Tibial artery (tissue), 4 donors: ENCODE measurements around the gene DLEC1.
"Not testable (repeated sequence)": the region's sequence is repeated elsewhere in the genome, so short reads cannot be mapped to it uniquely, and the experiment has no call there.

Experiments
- DNase-seq, 2 donors: peaks; one replicate each; pipeline ENCODE4 v3.0.0-alpha.2; 2019
- H3K27ac ChIP-seq, 2 donors: fragments of 200-600 bp; sonication (generic) in 1 of 2; 1 replicate in 1 of 2; 2 replicates in 1 of 2; pipeline ENCODE4 v1.5.1; 2018 to 2019; ENCODE audit warnings: mild to moderate bottlenecking in 1 of 2
- H3K27me3 ChIP-seq, 2 donors: fragments of 200-600 bp; sonication (generic) in 1 of 2; one replicate each; pipeline versions ENCODE4 v1.5.1 to v1.6.0; 2016 to 2019
- H3K36me3 ChIP-seq, 3 donors: fragments of 200-600 bp; sonication (generic) in 2 of 3; one replicate each; pipeline ENCODE4 v1.5.1; 2016 to 2019; ENCODE audit warnings: mild to moderate bottlenecking in 2 of 3
- H3K4me1 ChIP-seq, 4 donors: fragments of 200-600 bp; sonication (generic) in 2 of 4; 1 replicate in 3 of 4; 2 replicates in 1 of 4; pipeline ENCODE4 v1.5.1; 2016 to 2019
- H3K4me3 ChIP-seq, 2 donors: fragments of 200-600 bp; sonication (generic) in 1 of 2; 1 replicate in 1 of 2; 2 replicates in 1 of 2; pipeline ENCODE4 v1.5.1; 2018 to 2019; ENCODE audit warnings: mild to moderate bottlenecking in 2 of 2
- H3K9me3 ChIP-seq, 3 donors: fragments of 200-600 bp; sonication (generic) in 1 of 3; one replicate each; pipeline ENCODE4 v1.5.1; 2016 to 2019
- CTCF ChIP-seq, 2 experiments: fragments of 200-600 bp in 1 of 2; fragments of 450-650 bp in 1 of 2; IDR thresholded peaks; one replicate each; pipeline ENCODE4 v1.5.1; 2017 to 2019; ENCODE audit warnings: antibody characterized with exemption in 2 of 2, mild to moderate bottlenecking in 1 of 2, moderate library complexity in 1 of 2
- intact Hi-C: fragments of 100-400 bp; cut with DNase I; formaldehyde crosslinking; loops from one replicate; pipeline ENCODE4 v1.15.0; 2023; ENCODE audit warnings: low total_unique reads

Gene DLEC1

GRCh38 chr3:38049358-38050126 lies 10.5 kb downstream of the DLEC1 start:
- Histone ChIP-seq H3K27ac (no peak overlapping the region), H3K27me3 (no peaks in the 10 kb centered on the region), H3K4me1 (peaks cover 0 to 7% (median 1%) of the 10 kb centered on the region in 4 donors), H3K4me3 (no peak overlapping the region), H3K9me3 (no peaks in the 10 kb centered on the region), H3K36me3 (no peaks in the 10 kb centered on the region)
- intact Hi-C loops = no loop called here
- no peak for TF ChIP-seq CTCF (IDR thresholded peaks at IDR 0.05)
- no peak for DNase-seq

- Histone ChIP-seq H3K4me1 (peaks cover 0 to 7% (median 1%) of the 10 kb centered on the region in 4 donors), H3K4me3 (no peak overlapping the region), H3K27me3 (no peaks in the 10 kb centered on the region), H3K9me3 (no peaks in the 10 kb centered on the region), H3K36me3 (no peaks in the 10 kb centered on the region), H3K27ac (no peak overlapping the region)
- DNase-seq = no peak
- no peak for TF ChIP-seq CTCF (IDR thresholded peaks at IDR 0.05)
- intact Hi-C loops = no loop called here
Measured at GRCh38 chr3:38051131-38051530, 12.1 kb downstream of the DLEC1 start.

- H3K27ac ChIP-seq, H3K4me3 ChIP-seq, H3K36me3 ChIP-seq, H3K27me3 ChIP-seq, intact Hi-C loops, DNase-seq, H3K4me1 ChIP-seq, H3K9me3 ChIP-seq: not testable (repeated sequence)
Measured at GRCh38 chr3:38053286-38053685, 14.3 kb downstream of the DLEC1 start.

GRCh38 chr3:38053813-38054498 lies 14.9 kb downstream of the DLEC1 start:
- DNase-seq, intact Hi-C loops: not testable (repeated sequence)

GRCh38 chr3:38054499-38055001 lies 15.5 kb downstream of the DLEC1 start:
- Histone ChIP-seq H3K4me1 (peaks cover 0 to 3% (median under 1%) of the 10 kb centered on the region in 4 donors), H3K36me3 (no peaks in the 10 kb centered on the region), H3K27me3 (no peaks in the 10 kb centered on the region), H3K9me3 (no peaks in the 10 kb centered on the region), H3K27ac (no peak overlapping the region), H3K4me3 (no peak overlapping the region)
- no peak for DNase-seq
- intact Hi-C loops = no loop called here
- no peak for TF ChIP-seq CTCF (IDR thresholded peaks at IDR 0.05)

More at GRCh38 chr3:38053813-38054498, 14.9 kb downstream of the DLEC1 start:
- H3K27ac ChIP-seq, H3K27me3 ChIP-seq, H3K4me3 ChIP-seq, H3K4me1 ChIP-seq, H3K9me3 ChIP-seq, H3K36me3 ChIP-seq: not testable (repeated sequence)

- no peak overlapping the region for H3K27ac ChIP-seq
- H3K4me3 ChIP-seq = no peak overlapping the region
- TF ChIP-seq CTCF (IDR thresholded peaks at IDR 0.05) = no peak
- DNase-seq = no peak
- intact Hi-C loops = no loop called here
- no peaks in the 10 kb centered on the region for H3K4me1 ChIP-seq
- no peaks in the 10 kb centered on the region for H3K27me3 ChIP-seq
- H3K36me3 ChIP-seq = no peaks in the 10 kb centered on the region
- no peaks in the 10 kb centered on the region for H3K9me3 ChIP-seq
Measured at GRCh38 chr3:38059148-38059547, 20.1 kb downstream of the DLEC1 start.
